ENCODE measurements around the gene PDPN. TPM values are rescaled to one million over a fixed set of nuclear protein-coding genes. Genes with fewer than 3 reads are reported as not detected.

The PDPN gene
- total and polyA plus RNA-seq, 9 donors: 17.6 to 65.4 (median 41.4) TPM

DNA sequence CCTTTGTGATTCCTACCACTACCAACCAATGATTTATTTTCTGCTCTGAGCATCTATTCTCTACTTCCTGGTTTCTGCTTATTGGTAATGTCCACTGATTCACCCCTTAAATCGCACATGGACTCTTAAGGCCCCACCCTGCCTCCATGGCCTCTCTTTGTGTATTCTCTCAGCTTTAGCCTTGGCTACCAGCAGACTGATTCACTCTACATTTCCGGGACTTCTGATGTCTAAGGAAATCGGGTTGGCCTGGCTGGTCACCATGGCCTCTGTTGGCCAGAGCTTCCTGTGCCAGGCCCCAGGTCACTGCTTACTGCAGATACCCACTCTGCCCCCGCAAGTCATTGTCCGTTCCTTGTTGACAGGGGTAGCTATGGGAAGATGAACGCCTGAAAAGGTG, 40.9 kb downstream of the PDPN start:
- no peaks in the 10 kb centered on the region for H3K9me3 ChIP-seq
- H3K4me3 ChIP-seq: no peak overlapping the region
- no peak for TF ChIP-seq POLR2A (IDR thresholded peaks at IDR 0.05)
- TF ChIP-seq, protein P1, sequence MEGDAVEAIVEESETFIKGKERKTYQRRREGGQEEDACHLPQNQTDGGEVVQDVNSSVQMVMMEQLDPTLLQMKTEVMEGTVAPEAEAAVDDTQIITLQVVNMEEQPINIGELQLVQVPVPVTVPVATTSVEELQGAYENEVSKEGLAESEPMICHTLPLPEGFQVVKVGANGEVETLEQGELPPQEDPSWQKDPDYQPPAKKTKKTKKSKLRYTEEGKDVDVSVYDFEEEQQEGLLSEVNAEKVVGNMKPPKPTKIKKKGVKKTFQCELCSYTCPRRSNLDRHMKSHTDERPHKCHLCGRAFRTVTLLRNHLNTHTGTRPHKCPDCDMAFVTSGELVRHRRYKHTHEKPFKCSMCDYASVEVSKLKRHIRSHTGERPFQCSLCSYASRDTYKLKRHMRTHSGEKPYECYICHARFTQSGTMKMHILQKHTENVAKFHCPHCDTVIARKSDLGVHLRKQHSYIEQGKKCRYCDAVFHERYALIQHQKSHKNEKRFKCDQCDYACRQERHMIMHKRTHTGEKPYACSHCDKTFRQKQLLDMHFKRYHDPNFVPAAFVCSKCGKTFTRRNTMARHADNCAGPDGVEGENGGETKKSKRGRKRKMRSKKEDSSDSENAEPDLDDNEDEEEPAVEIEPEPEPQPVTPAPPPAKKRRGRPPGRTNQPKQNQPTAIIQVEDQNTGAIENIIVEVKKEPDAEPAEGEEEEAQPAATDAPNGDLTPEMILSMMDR (IDR thresholded peaks at IDR 0.05): no peak
- no peak for TF ChIP-seq EP300 (IDR thresholded peaks at IDR 0.05)
- H3K27ac ChIP-seq: no peak overlapping the region
- DNase-seq: no peak
- no peaks in the 10 kb centered on the region for H3K27me3 ChIP-seq
- 90 to 94% (median 93%) methylated on average over 6 of the region's 6 CpGs for WGBS, 3 donors
- intact Hi-C loops (cut with DNase I): no loop called here
- peaks cover 5% of the 10 kb centered on the region for H3K4me1 ChIP-seq (ENCODE audit: insufficient read depth)
- no peaks in the 10 kb centered on the region for H3K36me3 ChIP-seq

DNA sequence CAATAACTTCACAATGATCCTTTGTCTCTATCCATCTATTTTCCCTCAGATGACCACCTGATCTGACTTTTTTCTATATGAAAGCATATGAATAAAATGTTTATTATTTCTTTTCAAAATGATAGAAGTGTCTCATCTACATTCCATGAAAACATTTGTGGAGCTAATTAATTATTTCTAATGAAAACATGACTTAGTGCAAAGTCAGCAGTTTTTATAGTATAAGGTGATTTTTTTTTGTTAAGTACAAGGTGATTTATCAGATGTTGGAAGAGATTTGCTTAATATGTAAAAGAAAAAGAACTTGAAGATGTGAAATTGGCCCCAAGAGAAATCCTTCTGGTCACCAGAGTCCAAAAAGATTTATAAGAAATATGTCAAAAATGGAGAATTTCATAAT, 43.5 kb downstream of the PDPN start:
- Histone ChIP-seq H3K27ac (no peak overlapping the region), H3K27me3 (no peaks in the 10 kb centered on the region), H3K9me3 (no peaks in the 10 kb centered on the region), H3K4me3 (no peak overlapping the region), H3K4me1 (ENCODE audit: insufficient read depth) (no peaks in the 10 kb centered on the region), H3K36me3 (no peaks in the 10 kb centered on the region)
- intact Hi-C loops (cut with DNase I): no loop called here
- no peak for DNase-seq
- TF ChIP-seq EP300 (IDR thresholded peaks at IDR 0.05): no peak
- TF ChIP-seq, protein P1 (IDR thresholded peaks at IDR 0.05): no peak
- TF ChIP-seq POLR2A (IDR thresholded peaks at IDR 0.05): no peak

DNA sequence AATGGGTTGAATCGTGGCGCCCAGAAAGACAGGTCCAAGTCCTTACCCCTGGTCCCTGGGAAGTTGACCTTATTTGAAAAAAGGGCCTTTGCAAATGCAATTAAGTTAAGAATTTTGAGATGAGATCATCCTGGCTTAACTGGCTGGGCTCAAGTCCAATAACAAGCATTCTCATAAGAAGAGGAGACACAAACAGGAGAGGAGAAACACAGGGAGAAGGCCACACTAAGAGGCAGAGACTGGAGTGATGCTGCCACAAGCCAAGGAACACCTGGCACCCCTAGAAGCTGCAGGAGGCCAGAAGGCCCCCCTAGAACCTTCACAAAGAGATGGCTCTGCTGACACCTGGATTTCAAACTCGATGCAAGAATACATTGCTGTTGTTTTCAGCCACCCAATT, 44.6 kb downstream of the PDPN start:
- intact Hi-C loops (cut with DNase I): no loop called here
- Histone ChIP-seq H3K9me3 (no peaks in the 10 kb centered on the region), H3K4me3 (no peak overlapping the region), H3K27ac (no peak overlapping the region), H3K4me1 (ENCODE audit: insufficient read depth) (no peaks in the 10 kb centered on the region), H3K36me3 (no peaks in the 10 kb centered on the region), H3K27me3 (no peaks in the 10 kb centered on the region)
- DNase-seq: no peak
- TF ChIP-seq EP300 (IDR thresholded peaks at IDR 0.05) (no peak), POLR2A (IDR thresholded peaks at IDR 0.05) (no peak)
- TF ChIP-seq, protein P1 (IDR thresholded peaks at IDR 0.05): no peak
- 84 to 91% (median 87%) methylated on average over 3 of the region's 3 CpGs for WGBS, 3 donors

DNA sequence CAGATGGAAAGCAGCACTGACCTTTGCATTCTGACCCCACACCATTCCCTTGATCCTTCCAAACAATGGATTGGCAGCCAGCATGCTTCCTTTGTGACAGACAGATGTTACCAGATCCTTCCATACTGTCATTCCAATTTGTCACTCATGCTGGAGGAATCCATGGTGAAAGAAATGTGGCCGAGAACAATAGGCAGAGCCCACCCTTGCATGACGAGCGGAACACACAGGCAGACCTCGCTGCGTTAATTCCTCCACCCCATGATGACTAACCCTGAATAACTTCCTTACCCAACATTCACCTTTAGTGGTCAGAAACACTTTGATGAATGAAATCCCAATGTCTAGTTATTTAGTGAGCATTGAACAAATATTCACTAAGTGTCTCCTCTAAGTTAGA, 45.1 kb downstream of the PDPN start:
- no peak for DNase-seq
- no peaks in the 10 kb centered on the region for H3K9me3 ChIP-seq
- WGBS, 3 donors: 91 to 97% (median 95%) methylated on average over 5 of the region's 5 CpGs
- intact Hi-C loops (cut with DNase I): no loop called here
- no peak overlapping the region for H3K4me3 ChIP-seq
- H3K27me3 ChIP-seq: no peaks in the 10 kb centered on the region
- no peaks in the 10 kb centered on the region for H3K4me1 ChIP-seq (ENCODE audit: insufficient read depth)
- H3K36me3 ChIP-seq: no peaks in the 10 kb centered on the region
- TF ChIP-seq, protein P1 (IDR thresholded peaks at IDR 0.05): no peak
- TF ChIP-seq POLR2A (IDR thresholded peaks at IDR 0.05): no peak
- TF ChIP-seq EP300 (IDR thresholded peaks at IDR 0.05): no peak
- H3K27ac ChIP-seq: no peak overlapping the region
